HG02970 (cell line): Measurements from ENCODE around the gene BRINP2.

Experiments
- ATAC-seq: cut with Tn5 transposase; IDR thresholded peaks from one replicate; pipeline ENCODE4 v1.9.1; 2021; ENCODE audit warnings: mild to moderate bottlenecking, moderate library complexity, moderate number of reproducible peaks; ENCODE audit not compliant: unreplicated experiment, low FRiP score

The BRINP2 gene

DNA sequence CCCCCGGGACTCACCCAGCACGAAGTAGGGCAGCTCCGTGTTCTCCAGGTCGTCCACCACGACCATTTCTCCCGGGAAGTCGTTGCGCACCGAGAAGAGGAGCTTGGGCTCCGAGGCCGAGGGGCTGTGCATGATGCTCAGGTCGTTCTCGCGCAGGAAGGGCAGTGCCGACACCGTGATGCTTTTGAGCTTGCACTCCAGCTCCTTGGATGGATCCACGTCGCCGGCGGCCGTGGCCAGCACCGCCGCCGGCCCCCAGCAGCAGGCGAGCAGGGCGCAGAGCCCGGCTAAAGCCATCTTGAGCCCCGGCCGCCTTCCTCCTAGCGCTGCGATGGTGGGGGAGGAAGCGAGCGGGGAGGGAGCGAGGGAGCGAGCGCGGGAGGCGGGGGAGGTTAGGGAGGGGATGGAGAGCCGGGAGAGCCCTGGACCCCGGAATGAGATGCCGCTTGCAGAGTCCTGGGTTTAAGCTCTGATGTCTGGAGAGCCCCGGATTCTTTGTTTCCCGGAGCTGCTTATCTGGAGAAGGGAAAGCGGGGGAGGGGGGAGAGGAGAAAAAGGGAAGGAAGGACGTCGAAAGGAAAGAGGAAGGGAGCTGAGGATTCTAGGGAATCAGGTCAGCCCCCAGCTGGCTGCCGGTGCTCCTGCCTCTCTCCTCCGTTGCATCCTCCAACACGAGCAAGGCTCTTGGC lies 6.2 kb upstream of the BRINP2 start, which contains the start of gene ASTN1:
Gene ASTN1 (minus strand): TSS at position 333 of the 689 bp plus-strand sequence. CDS start 36 bp downstream, at position 297.
- no peak for ATAC-seq

DNA sequence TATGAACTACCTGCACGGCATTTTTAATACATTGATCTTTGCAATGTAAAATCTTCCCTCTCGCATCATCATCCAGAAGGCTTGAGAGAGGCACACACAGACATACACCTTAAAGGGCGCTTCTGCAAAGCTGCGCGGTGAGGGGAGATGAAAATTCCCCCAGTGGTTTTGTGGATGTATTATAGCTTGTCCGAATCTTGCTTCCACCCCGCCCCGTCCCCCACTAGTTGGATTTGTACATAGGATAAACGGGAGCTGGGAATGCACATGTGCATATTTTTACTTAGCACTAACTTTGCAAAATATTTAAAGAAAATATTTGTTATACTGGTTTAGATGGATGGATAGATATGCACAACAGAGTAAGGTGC lies 5.7 kb upstream of the BRINP2 start:
- no peak for ATAC-seq

DNA sequence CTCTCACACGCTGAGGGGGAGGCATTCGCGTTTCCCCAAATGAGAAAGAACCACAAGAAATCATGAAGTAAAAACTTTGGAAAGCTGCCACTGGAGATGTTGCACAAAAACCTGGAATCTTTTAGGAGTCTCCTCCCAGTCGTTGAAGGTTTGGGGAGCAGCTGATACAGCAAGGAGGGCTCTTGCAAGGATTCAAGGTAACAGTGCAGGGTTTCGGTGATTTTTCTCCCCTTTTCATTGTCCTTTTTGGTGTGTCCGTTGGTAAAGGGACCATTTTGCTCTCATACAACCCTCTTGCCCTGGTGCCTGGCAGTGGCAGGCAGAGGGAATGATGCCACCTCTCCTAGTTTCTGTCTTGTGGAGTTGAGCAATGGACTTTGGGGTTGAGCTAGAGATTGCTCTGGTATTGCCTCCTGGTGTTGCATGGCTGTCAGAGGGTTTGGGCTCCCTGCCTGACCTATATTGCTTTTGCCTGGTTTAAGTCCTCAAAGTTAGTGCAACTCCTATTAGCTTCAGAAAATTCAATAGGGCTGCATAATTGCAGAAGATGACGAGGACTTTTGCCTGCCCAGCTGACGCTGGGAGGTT lies 872 bp downstream of the BRINP2 start:
- ATAC-seq: no peak

- no peak for ATAC-seq
Observed at GRCh38 chr1:177172272-177172671, 1.5 kb downstream of the BRINP2 start.

DNA sequence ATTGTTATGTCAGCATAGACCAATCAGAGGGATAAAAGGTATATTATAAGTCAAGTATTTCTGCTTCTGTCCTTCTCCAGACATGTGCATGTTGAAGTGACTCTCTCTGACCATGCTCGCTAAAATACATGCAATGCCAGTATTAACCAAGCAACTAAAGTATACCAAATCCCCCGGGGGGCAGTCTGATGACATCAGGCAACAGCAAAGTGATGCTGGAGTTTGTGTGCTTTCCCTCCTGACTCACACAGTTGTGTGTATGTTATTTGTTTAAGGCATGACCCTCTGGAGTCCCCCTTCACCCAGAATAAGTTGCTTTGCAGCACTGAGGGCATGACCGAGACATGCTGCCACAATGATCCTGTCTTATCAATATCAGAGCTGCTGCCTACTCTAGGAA lies 2.1 kb downstream of the BRINP2 start:
- no peak for ATAC-seq

DNA sequence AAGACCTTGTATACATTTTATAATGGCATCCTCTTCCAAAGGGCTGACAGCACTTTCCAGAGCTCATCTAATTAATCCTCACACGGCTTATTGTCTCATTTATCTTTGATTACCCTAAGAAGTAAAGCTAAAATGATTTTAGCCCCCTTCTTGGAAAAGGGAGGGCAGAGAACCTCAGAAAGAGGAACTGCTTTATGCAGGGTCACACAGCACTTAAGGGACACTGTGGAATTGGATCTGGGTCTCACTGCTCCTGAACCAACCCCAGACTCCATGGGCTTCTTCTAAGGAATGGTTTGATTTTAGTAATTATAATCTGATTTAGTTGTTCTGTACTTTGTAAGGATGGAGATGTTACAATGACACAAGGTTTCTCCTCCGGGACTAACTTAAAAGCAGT lies 3.2 kb downstream of the BRINP2 start:
- no peak for ATAC-seq

- ATAC-seq: no peak
Observed at GRCh38 chr1:177174921-177175634, 4.3 kb downstream of the BRINP2 start.

- no peak for ATAC-seq
Observed at GRCh38 chr1:177181280-177181630, 10.5 kb downstream of the BRINP2 start.

GRCh38 chr1:177181631-177182291 lies 11.0 kb downstream of the BRINP2 start:
- ATAC-seq: peak; percentile 90

- ATAC-seq: no peak
Observed at GRCh38 chr1:177183836-177184235, 13.1 kb downstream of the BRINP2 start.

DNA sequence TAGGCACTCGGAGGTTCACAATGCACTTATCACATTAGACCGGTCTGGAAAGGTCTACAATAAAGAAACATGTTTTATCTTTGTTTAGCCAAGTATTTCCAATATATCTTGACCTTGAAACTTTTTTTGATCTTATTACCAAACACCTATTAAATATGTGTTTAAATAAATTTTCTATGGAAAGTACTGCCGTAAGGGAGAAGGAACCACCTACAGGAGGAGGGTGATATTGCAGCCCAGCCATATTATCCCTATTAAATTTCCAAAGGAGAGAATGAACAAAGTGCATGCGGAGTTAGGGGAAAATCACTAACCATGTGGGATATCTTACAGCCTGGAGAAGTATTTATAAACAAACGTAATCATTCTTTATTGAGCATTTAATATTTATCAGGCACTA lies 14.5 kb downstream of the BRINP2 start:
- ATAC-seq: no peak

- no peak for ATAC-seq
Observed at GRCh38 chr1:177186639-177187038, 15.9 kb downstream of the BRINP2 start.

DNA sequence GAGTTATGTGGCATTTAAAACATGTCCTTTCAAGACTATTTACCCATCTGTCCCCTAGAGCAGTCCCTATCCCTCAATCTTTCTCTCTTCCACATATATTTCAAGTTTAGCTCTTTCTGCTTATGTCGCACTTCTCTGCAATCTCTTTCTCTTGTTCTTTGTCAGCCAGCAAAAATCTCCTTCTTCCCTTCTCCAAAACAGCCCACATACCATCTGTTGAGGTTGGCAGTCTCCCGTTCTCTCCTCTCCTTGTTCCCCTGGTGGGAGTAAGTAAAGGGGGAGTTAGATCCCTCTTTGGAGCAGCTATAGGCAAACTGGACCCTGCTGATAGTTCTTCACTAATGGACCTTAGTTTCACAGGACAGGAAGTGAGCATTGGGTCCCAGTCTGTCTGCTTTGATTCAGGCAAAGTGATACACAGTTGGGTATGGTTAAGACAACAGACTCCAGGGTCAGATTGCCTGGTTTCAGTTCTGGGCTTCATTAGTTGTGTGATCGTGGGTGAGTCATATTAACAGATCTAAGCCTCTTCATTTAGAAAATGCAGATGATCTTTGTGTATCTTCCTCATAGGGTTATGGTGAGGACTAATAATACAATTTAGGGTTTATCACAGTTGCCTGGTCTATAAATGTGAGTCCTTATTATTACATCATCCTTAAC lies 19.7 kb downstream of the BRINP2 start:
- ATAC-seq: no peak

DNA sequence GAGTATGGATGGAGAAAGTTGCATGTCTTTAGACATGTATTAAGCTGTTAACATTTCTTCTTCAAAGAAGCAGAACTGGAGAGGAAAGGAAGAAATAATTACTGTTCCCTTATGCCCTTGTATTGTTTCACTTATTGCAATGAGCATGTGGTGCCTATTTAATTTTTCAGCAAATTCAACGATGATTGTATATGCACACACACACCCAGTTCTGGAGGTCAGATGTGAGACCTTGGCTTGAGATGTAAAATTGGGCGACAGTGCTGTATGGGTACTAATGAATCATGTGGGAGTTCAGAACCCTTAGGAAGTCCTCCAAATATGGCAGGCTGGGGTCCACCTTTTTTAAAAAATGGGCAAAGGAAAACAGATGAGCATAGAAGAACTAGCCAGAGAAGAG lies 27.5 kb downstream of the BRINP2 start:
- ATAC-seq: no peak

- ATAC-seq: no peak
Observed at GRCh38 chr1:177200290-177200689, 29.5 kb downstream of the BRINP2 start.

DNA sequence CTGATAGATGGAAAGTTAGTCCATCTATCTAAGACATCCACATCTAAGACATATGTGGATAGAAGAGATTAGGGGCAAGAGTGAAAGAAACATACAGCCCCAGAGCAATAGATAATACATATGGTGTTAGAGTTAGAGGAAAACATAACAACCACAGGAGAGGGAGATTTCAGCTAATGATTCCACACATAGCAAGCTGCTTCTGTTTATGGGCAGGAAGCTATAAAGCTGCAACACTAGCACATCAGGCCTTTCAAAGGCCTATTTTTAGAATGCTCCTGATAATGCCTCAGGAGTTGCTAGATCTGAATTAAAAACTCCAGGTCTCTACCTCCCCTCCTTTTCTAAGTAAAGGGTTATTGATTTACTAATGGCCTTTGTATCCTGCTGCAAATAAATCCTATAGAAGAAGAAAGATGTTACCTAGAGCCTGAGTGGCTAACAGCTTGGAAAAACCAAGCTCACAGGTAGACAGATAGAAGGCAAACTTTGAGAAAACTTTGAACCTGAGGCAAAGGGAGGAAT lies 36.1 kb downstream of the BRINP2 start:
- ATAC-seq: no peak

DNA sequence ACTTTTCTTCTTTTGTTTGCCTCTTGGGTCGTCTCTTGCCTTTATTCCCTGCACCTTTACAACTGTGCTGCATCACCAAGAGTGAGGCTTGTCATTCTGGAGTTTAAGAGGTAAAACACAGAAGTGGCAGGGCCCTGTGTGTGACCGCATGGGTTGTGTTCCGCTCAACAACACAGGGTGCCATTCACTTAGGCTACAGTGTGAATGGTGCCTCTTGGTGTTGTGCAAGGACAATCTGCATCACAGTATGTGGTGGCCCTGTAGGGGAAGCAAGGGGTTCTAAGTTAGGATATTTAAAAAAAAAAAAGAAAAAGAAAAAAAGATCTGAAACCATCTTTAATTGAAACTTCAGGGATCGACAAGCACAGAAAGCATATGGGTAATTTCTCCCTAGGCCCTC lies 38.2 kb downstream of the BRINP2 start:
- ATAC-seq: no peak

- no peak for ATAC-seq
Observed at GRCh38 chr1:177209357-177209756, 38.6 kb downstream of the BRINP2 start.

DNA sequence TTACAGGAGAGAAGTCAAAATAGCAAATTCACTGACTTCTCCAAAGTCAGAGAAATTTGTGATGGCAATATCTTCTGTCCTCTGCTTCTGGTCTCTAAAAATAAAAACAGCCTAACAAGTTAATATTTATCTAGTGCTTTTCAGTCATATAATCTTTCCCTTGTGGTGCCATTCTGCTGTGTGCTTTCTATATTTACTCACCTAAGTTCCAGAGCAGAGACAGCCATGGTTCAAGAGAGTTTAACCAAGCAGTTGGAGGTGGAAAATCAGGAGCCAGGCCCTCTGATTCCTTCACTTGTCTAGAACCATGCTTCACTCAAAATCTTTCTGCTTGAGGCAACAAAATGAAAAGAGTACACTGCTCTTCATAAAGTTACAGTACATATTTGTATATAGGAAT lies 39.3 kb downstream of the BRINP2 start:
- no peak for ATAC-seq

- ATAC-seq: no peak
Observed at GRCh38 chr1:177211231-177211630, 40.5 kb downstream of the BRINP2 start.
